ENCODE results near the gene AKAP9. TPM values are rescaled to one million over a fixed set of nuclear protein-coding genes. Genes with fewer than 3 reads are reported as not detected.

Gene AKAP9
- total RNA-seq, 4 donors from 2014 or later, result 188 to 236 (median 192) TPM

- DNase-seq, result peak in 1 of 3 donors; percentile 81
- Histone ChIP-seq H3K4me3 (peak overlapping the region in 2 of 4 donors; percentile 24 to 35), H3K27ac (peak overlapping the region in 3 of 4 donors; percentile 21 to 60 (median 51)), H3K4me1 (no peaks in the 10 kb centered on the region), H3K9me3 (no peaks in the 10 kb centered on the region), H3K36me3 (peaks cover 0 to 31% (median 0%) of the 10 kb centered on the region in 3 donors), H3K27me3 (no peaks in the 10 kb centered on the region)
- TF ChIP-seq POLR2A (IDR thresholded peaks at IDR 0.05) (peak; percentile 29 to 40), CTCF (IDR thresholded peaks at IDR 0.05) (no peak)
Measured at GRCh38 chr7:92057375-92057774, 116.7 kb downstream of the AKAP9 start.

GRCh38 chr7:92058040-92058439, 117.4 kb downstream of the AKAP9 start:
- H3K4me1 ChIP-seq, result no peaks in the 10 kb centered on the region

GRCh38 chr7:92058899-92059298, 118.2 kb downstream of the AKAP9 start:
- Histone ChIP-seq H3K27ac (peak overlapping the region in 1 of 4 donors; percentile 60), H3K9me3 (no peaks in the 10 kb centered on the region), H3K4me1 (no peaks in the 10 kb centered on the region), H3K27me3 (no peaks in the 10 kb centered on the region), H3K4me3 (peak overlapping the region in 2 of 4 donors; percentile 24 to 35), H3K36me3 (peaks cover 0 to 20% (median 0%) of the 10 kb centered on the region in 3 donors)
- TF ChIP-seq CTCF (IDR thresholded peaks at IDR 0.05) (no peak), POLR2A (IDR thresholded peaks at IDR 0.05) (no peak)
- no peak for DNase-seq

More at GRCh38 chr7:92058040-92058439, 117.4 kb downstream of the AKAP9 start:
- no peak for DNase-seq
- Histone ChIP-seq H3K27me3 (no peaks in the 10 kb centered on the region), H3K27ac (peak overlapping the region in 3 of 4 donors; percentile 20 to 60 (median 21)), H3K9me3 (no peaks in the 10 kb centered on the region), H3K36me3 (peaks cover 0 to 27% (median 0%) of the 10 kb centered on the region in 3 donors), H3K4me3 (peak overlapping the region in 2 of 4 donors; percentile 24 to 35)
- TF ChIP-seq POLR2A (IDR thresholded peaks at IDR 0.05), result no peak
- no peak for TF ChIP-seq CTCF (IDR thresholded peaks at IDR 0.05)

GRCh38 chr7:92061154-92061553, 120.5 kb downstream of the AKAP9 start:
- H3K27ac ChIP-seq, result no peak overlapping the region
- no peaks in the 10 kb centered on the region for H3K9me3 ChIP-seq
- H3K36me3 ChIP-seq, result peaks cover 0 to 14% (median 0%) of the 10 kb centered on the region in 3 donors
- H3K27me3 ChIP-seq, result no peaks in the 10 kb centered on the region
- no peak overlapping the region for H3K4me3 ChIP-seq
- H3K4me1 ChIP-seq, result no peaks in the 10 kb centered on the region
- no peak for TF ChIP-seq CTCF (IDR thresholded peaks at IDR 0.05)
- DNase-seq, result no peak

- no peaks in the 10 kb centered on the region for H3K4me1 ChIP-seq
Measured at GRCh38 chr7:92064438-92065029, 123.9 kb downstream of the AKAP9 start.

More at GRCh38 chr7:92064438-92065029, 123.9 kb downstream of the AKAP9 start:
- Histone ChIP-seq H3K9me3 (no peaks in the 10 kb centered on the region), H3K4me3 (no peak overlapping the region), H3K27me3 (no peaks in the 10 kb centered on the region), H3K27ac (no peak overlapping the region), H3K36me3 (peaks cover 0 to 42% (median 0%) of the 10 kb centered on the region in 3 donors)
- DNase-seq, result no peak
- TF ChIP-seq CTCF (IDR thresholded peaks at IDR 0.05) (no peak), POLR2A (IDR thresholded peaks at IDR 0.05) (no peak)

Measured in Peyer's patch (tissue), 4 donors.